ENCODE measurements around the gene PDE2A. TPM values are rescaled to one million over a fixed set of nuclear protein-coding genes. Genes with fewer than 3 reads are reported as not detected.

PDE2A gene
- total and polyA plus RNA-seq, 2 of the 4 experiments (the other 2 are of a cell fraction), result 0.02 TPM; not detected in 1

GRCh38 chr11:72639502-72640375 lies 34.5 kb downstream of the PDE2A start:
- dilution Hi-C loops (cut with HindIII; ENCODE audit: low sequenced_read_pairs, unreplicated experiment), result no loop called here
- 69% methylated on average over 9 of the region's 23 CpGs; no CpG with 5 or more reads in 1 of the 2 experiments for WGBS, 2 experiments (ENCODE audit: extremely low coverage in 2 of 2, insufficient read length in 1 of 2)
- TF ChIP-seq SMC3 (IDR thresholded peaks at IDR 0.05; ENCODE audit: low read depth, low read length) (no peak), MXI1 (IDR thresholded peaks at IDR 0.05; ENCODE audit: borderline replicate concordance, low read depth, low read length) (no peak), POLR2A (IDR thresholded peaks at IDR 0.05; ENCODE audit: low read depth, low read length) (no peak), ELK1 (IDR thresholded peaks at IDR 0.05; ENCODE audit: borderline replicate concordance, low read depth, low read length) (no peak), CEBPB (IDR thresholded peaks at IDR 0.05; ENCODE audit: low read depth, low read length) (no peak), CTCF (conservative IDR thresholded peaks at IDR 0.05; ENCODE audit: low read depth, low read length) (no peak), RAD21 (IDR thresholded peaks at IDR 0.05; ENCODE audit: low read length) (no peak), MAZ (IDR thresholded peaks at IDR 0.05; ENCODE audit: borderline replicate concordance, low read depth, low read length) (no peak), MAFK (IDR thresholded peaks at IDR 0.05; ENCODE audit: low read depth, low read length) (no peak), CHD1 (IDR thresholded peaks at IDR 0.05; ENCODE audit: low read depth, low read length) (no peak), BHLHE40 (IDR thresholded peaks at IDR 0.05; ENCODE audit: low read depth, low read length) (no peak), RFX5 (IDR thresholded peaks at IDR 0.05; ENCODE audit: low read depth, low read length) (no peak), RCOR1 (IDR thresholded peaks at IDR 0.05; ENCODE audit: insufficient replicate concordance, low read length) (no peak), FOS (IDR thresholded peaks at IDR 0.05; ENCODE audit: low read depth, low read length) (no peak)
- TF ChIP-seq, protein P1, sequence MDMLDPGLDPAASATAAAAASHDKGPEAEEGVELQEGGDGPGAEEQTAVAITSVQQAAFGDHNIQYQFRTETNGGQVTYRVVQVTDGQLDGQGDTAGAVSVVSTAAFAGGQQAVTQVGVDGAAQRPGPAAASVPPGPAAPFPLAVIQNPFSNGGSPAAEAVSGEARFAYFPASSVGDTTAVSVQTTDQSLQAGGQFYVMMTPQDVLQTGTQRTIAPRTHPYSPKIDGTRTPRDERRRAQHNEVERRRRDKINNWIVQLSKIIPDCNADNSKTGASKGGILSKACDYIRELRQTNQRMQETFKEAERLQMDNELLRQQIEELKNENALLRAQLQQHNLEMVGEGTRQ (IDR thresholded peaks at IDR 0.05; ENCODE audit: low read depth, low read length), result no peak

More at GRCh38 chr11:72639502-72640375, 34.5 kb downstream of the PDE2A start:
- Histone ChIP-seq H2BK120ac (ENCODE audit: low read depth, low read length) (no peak overlapping the region), H3K9me1 (ENCODE audit: insufficient read depth, low read length) (no peaks in the 10 kb centered on the region), H4K20me1 (ENCODE audit: insufficient read depth, low read length) (no peaks in the 10 kb centered on the region), H3K14ac (replicated peaks; ENCODE audit: low read depth, low read length) (no peak overlapping the region), H3K79me1 (ENCODE audit: low read depth in 1 of 2, low read length in 2 of 2) (no peaks in the 10 kb centered on the region), H2BK5ac (ENCODE audit: low read depth, low read length, poor library complexity, severe bottlenecking) (no peak overlapping the region), H4K8ac (ENCODE audit: low read depth in 2 of 2, low read length in 2 of 2) (no peak overlapping the region), H2AK5ac (ENCODE audit: low read depth, low read length) (no peak overlapping the region), H3K4me1 (ENCODE audit: control insufficient read depth, insufficient read depth, low read length) (peaks cover 2% of the 10 kb centered on the region; the same call in 1 of the 2 replicates), H2AFZ (replicated peaks; ENCODE audit: low read length, poor library complexity) (peak overlapping the region; percentile 7), H3K9me3 (ENCODE audit: control insufficient read depth, insufficient read depth, low read length) (0 out of 2 replicates have a peak, but pooled peaks cover 2% of the 10 kb centered on the region), H3K27ac (ENCODE audit: insufficient read depth, low read length) (no peak overlapping the region), H3K4me2 (ENCODE audit: low read depth, low read length) (no peak overlapping the region), H3K9ac (ENCODE audit: low read depth, low read length) (no peak overlapping the region), H3K23ac (ENCODE audit: low read depth, low read length) (no peak overlapping the region), H3K4me3 (ENCODE audit: insufficient read depth, low read depth, low read length) (no peak overlapping the region), H3K18ac (ENCODE audit: low read depth, low read length) (no peak overlapping the region), H4K5ac (ENCODE audit: low read depth, low read length) (no peak overlapping the region), H3K4ac (ENCODE audit: low read depth, low read length) (no peak overlapping the region), H3K36me3 (ENCODE audit: control insufficient read depth, insufficient read depth, low read length) (no peaks in the 10 kb centered on the region), H2AK9ac (replicated peaks; ENCODE audit: low read depth, low read length, poor library complexity) (no peak overlapping the region), H3K27me3 (ENCODE audit: control insufficient read depth, insufficient read depth, low read length) (peaks cover 72% of the 10 kb centered on the region), H4K91ac (ENCODE audit: insufficient read depth, low read depth, low read length) (no peak overlapping the region), H2BK20ac (ENCODE audit: low read depth, low read length) (no peak overlapping the region), H2BK15ac (ENCODE audit: low read depth, low read length) (no peak overlapping the region), H3K56ac (ENCODE audit: extremely low read depth, insufficient read depth, low read length) (no peak overlapping the region)
- POLR2A ChIA-PET (ENCODE audit: unreplicated experiment), result no interaction called here
- intact Hi-C loops (cut with micrococcal nuclease), result no loop called here
- CTCF ChIA-PET, result no interaction called here
- DNase-seq, result no peak
- in situ Hi-C loops (cut with MboI; ENCODE audit: low sequenced_read_pairs), result loop anchor here (10.0 kb wide), 2 partner anchors 55 to 165 kb away; no protein-coding TSS in a partner anchor
- BruUV-seq (replicated peaks), result no TSS peak
- ATAC-seq (ENCODE audit: low read depth), result no peak

All from IMR-90 (cell line).